GM21390 (cell line): ENCODE results near the gene PGP.
"Not testable (repeated sequence)": the region's sequence is repeated elsewhere in the genome, so short reads cannot be mapped to it uniquely, and the experiment has no call there.

Experiments
- ATAC-seq: cut with Tn5 transposase; IDR thresholded peaks from one replicate; pipeline ENCODE4 v1.9.1; 2021; ENCODE audit not compliant: unreplicated experiment

The PGP gene

GRCh38 chr16:2214719-2214968, at the start of gene PGP:
TSS of gene PGP (minus strand) at chr16:2214840. CDS start at chr16:2214777, 63 bp downstream.
- peak; percentile 71 for ATAC-seq

- not testable (repeated sequence) for ATAC-seq
These were observed 48.4 kb upstream of the PGP start for GRCh38 chr16:2263026-2263425.

- no peak for ATAC-seq
These were observed 45.6 kb upstream of the PGP start for GRCh38 chr16:2260250-2260649.

GRCh38 chr16:2258530-2258929, 43.9 kb upstream of the PGP start:
- ATAC-seq, result not testable (repeated sequence)

GRCh38 chr16:2257726-2258125, 43.1 kb upstream of the PGP start:
- ATAC-seq, result no peak

- ATAC-seq, result no peak
These were observed 42.0 kb upstream of the PGP start for GRCh38 chr16:2256531-2257140.

- ATAC-seq, result no peak
These were observed 38.7 kb upstream of the PGP start for GRCh38 chr16:2253293-2253692.

- no peak for ATAC-seq
These were observed 38.1 kb upstream of the PGP start for GRCh38 chr16:2252806-2253148.

GRCh38 chr16:2251296-2252111, 36.9 kb upstream of the PGP start, which contains the start of gene ECI1:
TSS of gene ECI1 (minus strand) at chr16:2251587. CDS start at chr16:2251566, 21 bp downstream.
- peak; percentile 84 for ATAC-seq

- no peak for ATAC-seq
These were observed 36.1 kb upstream of the PGP start for GRCh38 chr16:2250652-2251295.

- ATAC-seq, result no peak
These were observed 31.8 kb upstream of the PGP start for GRCh38 chr16:2246301-2246885.

GRCh38 chr16:2244926-2245795, 30.5 kb upstream of the PGP start:
- ATAC-seq, result no peak

GRCh38 chr16:2244301-2244700, 29.7 kb upstream of the PGP start:
- ATAC-seq, result no peak

GRCh38 chr16:2243781-2244180, 29.1 kb upstream of the PGP start:
- ATAC-seq, result no peak

- ATAC-seq, result no peak
These were observed 28.4 kb upstream of the PGP start for GRCh38 chr16:2243031-2243528.

GRCh38 chr16:2242598-2242997, 28.0 kb upstream of the PGP start:
- no peak for ATAC-seq

- not testable (repeated sequence) for ATAC-seq
These were observed 25.7 kb upstream of the PGP start for GRCh38 chr16:2240331-2240730.

GRCh38 chr16:2238838-2239675, 24.4 kb upstream of the PGP start:
- ATAC-seq, result no peak

- ATAC-seq, result no peak
These were observed 23.7 kb upstream of the PGP start for GRCh38 chr16:2238150-2238837.
